Keratinocyte (primary cell): ENCODE measurements around the gene NPLOC4.

ENCODE experiments used
- EZH2 ChIP-seq: IDR thresholded peaks from one replicate; pipeline ENCODE4 v1.6.1; 2012; ENCODE audit warnings: inconsistent platforms, mild to moderate bottlenecking, low read length, moderate library complexity
- TF ChIP-seq, protein P1 (sequence below), 3 experiments: IDR thresholded peaks in 1 of 3; conservative IDR thresholded peaks in 1 of 3; optimal IDR thresholded peaks in 1 of 3; 2 replicates in 2 of 3; 3 replicates in 1 of 3; pipeline versions ENCODE3 to v1.5.1; 2011; ENCODE audit warnings: low read length in 3 of 3, mild to moderate bottlenecking in 3 of 3, moderate library complexity in 2 of 3, control low read depth in 1 of 3, inconsistent platforms in 1 of 3; ENCODE audit not compliant: insufficient read depth in 2 of 3; ENCODE audit errors: extremely low read depth in 1 of 3

DNA sequence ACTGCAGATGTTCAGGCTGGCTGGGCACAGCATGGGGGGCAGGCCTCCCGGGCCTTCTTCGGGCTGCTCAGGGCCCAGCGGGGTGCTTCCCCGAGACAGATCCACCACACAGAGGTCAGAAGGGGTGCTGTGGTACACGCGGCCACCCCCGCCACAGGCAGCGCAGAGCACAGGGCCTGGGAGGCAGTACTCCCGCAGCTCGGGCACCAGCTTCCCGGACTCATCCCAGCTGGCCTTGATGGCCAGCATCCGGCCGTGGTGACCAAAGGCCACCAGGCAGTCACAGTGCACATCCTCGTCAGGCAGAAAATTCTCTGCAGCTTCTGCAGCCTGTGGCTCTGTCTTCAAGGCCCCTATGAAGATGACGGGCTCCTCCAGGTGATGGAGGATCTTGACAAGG is 86.6 kb downstream of the NPLOC4 start:
- TF ChIP-seq, protein P1, sequence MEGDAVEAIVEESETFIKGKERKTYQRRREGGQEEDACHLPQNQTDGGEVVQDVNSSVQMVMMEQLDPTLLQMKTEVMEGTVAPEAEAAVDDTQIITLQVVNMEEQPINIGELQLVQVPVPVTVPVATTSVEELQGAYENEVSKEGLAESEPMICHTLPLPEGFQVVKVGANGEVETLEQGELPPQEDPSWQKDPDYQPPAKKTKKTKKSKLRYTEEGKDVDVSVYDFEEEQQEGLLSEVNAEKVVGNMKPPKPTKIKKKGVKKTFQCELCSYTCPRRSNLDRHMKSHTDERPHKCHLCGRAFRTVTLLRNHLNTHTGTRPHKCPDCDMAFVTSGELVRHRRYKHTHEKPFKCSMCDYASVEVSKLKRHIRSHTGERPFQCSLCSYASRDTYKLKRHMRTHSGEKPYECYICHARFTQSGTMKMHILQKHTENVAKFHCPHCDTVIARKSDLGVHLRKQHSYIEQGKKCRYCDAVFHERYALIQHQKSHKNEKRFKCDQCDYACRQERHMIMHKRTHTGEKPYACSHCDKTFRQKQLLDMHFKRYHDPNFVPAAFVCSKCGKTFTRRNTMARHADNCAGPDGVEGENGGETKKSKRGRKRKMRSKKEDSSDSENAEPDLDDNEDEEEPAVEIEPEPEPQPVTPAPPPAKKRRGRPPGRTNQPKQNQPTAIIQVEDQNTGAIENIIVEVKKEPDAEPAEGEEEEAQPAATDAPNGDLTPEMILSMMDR (optimal IDR thresholded peaks at IDR 0.05 in 1 of 3, IDR thresholded peaks at IDR 0.05 in 1 of 3, conservative IDR thresholded peaks at IDR 0.05 in 1 of 3; ENCODE audit: extremely low read depth in 1 of 3, insufficient read depth in 2 of 3, low read length in 3 of 3) = no peak
- no peak for TF ChIP-seq EZH2
